GM19043 (cell line): ENCODE results near the gene LCAT.
A peak's percentile ranks its signal among the peaks of the same experiment; 100 is the strongest.
"Not testable (repeated sequence)": the region's sequence is repeated elsewhere in the genome, so short reads cannot be mapped to it uniquely, and the experiment has no call there.

ENCODE experiments used
- ATAC-seq: cut with Tn5 transposase; IDR thresholded peaks from one replicate; pipeline ENCODE4 v1.9.1; 2021; ENCODE audit warnings: low read depth; ENCODE audit not compliant: unreplicated experiment

LCAT gene

GRCh38 chr16:67915831-67916723 is 27.8 kb downstream of the LCAT start:
- ATAC-seq, result no peak

DNA sequence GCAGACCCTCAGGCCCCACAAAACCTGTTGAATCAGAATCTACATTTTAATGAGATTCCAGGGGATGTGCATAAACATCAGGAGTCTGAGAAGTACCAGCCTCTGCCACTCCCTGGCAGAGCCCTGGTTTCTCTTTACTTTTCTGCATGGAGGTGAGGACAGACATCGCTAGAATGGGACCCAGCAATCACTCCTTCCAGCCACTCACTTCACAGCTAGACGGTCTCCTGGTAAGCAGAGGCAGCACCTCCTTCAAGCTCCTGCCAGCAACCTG is 28.5 kb downstream of the LCAT start:
- not testable (repeated sequence) for ATAC-seq

GRCh38 chr16:67914758-67915495 is 29.0 kb downstream of the LCAT start:
- no peak for ATAC-seq

DNA sequence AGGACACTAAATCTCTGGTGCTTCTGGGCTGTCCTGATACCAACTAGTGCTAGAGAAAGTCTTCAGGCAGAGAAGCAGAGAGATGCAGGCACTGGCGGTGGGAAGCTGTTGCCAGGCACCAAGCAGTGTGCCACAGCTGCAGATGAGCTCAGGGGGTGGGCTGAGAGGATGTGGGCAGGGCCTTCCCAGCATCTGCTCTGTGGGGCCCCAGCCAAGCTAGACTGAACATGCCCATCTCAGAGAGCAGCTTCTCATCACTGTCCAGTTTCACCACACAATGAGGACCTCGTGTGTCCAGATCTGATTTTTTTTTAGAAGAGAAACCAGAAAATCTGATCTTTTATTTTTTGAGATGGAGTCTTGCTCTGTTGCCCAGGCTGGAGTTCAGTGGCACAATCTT is 33.8 kb downstream of the LCAT start:
- no peak for ATAC-seq

DNA sequence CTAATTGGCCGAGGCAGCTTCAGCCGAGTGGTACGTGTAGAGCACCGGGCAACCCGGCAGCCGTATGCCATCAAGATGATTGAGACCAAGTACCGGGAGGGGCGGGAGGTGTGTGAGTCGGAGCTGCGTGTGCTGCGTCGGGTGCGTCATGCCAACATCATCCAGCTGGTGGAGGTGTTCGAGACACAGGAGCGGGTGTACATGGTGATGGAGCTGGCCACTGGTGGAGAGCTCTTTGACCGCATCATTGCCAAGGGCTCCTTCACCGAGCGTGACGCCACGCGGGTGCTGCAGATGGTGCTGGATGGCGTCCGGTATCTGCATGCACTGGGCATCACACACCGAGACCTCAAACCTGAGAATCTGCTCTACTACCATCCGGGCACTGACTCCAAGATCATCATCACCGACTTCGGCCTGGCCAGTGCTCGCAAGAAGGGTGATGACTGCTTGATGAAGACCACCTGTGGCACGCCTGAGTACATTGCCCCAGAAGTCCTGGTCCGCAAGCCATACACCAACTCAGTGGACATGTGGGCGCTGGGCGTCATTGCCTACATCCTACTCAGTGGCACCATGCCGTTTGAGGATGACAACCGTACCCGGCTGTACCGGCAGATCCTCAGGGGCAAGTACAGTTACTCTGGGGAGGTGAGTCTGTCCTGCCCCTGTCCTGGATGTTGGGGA is 34.7 kb downstream of the LCAT start:
- no peak for ATAC-seq

DNA sequence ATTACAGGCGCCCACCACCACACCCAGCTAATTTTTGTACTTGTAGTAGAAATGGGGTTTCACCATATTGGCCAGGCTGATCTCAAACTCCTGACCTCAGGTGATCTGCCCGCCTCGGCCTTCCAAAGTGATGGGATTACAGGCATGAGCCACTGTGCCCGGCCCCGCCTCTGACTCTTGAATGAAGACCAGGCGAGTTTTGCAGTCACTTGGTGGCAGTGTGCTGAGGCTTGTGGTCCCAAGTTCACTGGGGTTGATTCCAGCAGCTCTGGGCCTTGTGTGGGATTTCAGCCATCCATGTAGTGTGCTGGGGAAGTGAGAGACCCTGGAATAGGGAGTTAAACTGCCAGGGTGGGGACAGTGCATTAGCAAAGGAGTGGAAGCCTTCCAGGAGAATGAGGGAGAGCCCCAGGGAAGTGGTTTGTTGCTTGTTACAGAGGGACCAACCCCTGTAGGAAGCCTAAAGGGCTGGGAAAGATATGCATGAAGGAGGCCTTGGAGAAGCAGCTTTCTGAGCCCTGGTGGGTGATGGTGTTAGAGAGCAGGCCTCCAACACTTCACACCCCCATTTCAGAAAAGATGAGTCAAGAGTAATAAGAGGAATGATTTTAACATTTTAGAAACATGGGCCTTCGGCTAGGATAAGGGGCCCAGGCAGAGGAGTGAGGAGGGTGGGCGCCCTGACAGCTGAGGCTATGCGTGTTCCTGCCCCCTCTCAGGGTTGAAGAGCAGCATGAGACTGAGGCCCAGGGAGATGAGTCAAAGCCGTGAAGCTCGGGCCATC is 36.3 kb downstream of the LCAT start:
- no peak for ATAC-seq

DNA sequence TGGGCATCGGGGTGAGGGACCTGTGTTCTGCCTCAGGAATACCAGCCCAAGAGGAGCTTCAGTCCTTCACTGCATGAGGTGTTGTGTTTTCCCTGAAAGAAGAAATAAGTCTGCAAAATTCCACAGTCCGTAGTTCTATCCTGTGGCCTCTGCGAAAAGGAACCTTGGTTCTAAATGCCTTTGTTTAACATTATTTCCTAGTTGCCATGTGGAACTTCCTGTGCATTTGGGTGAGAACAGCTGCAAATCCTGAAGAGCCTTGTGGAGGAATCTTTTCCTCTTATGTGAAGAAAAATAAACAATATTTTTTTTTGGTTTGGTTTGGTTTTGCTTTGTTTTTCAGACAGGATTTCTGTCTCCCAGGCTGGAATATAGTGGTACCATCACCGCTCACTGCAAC is 41.1 kb downstream of the LCAT start:
- no peak for ATAC-seq

- no peak for ATAC-seq
Observed at GRCh38 chr16:67901734-67902133, 42.2 kb downstream of the LCAT start.

- ATAC-seq, result no peak
Observed at GRCh38 chr16:67897231-67897630, 46.7 kb downstream of the LCAT start.

DNA sequence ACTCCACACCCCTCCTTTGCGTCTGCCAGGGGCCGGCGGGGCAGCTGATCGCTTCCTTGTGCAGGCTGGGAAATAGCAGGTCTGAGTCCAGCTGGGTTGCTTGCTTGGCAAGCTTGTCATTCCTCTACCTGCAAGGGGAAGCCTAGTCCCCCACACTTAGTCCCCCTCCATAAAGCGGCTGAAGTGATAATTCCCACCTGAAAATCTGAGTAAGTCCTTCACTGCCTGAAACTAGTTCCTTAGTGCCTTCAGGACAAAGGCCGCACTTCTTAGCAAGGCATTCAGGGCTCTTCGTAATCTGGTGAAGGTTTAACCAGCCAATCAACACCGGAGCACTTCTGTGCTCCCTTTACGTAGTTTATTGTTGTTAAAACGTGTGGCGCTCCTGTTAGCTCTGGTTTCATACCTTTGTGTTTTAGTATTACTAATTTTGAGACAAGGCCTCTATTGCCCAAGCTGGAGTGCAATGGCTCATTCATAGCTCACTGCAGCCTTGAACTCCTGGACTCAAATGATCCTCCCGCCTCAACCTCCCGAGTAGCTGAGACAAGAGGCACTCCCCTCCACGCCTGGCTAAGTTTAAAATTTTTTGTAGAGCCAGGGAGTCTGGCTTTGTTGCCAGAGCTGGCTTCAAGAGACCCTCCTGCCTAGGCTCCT is 50.0 kb downstream of the LCAT start:
- ATAC-seq, result no peak

DNA sequence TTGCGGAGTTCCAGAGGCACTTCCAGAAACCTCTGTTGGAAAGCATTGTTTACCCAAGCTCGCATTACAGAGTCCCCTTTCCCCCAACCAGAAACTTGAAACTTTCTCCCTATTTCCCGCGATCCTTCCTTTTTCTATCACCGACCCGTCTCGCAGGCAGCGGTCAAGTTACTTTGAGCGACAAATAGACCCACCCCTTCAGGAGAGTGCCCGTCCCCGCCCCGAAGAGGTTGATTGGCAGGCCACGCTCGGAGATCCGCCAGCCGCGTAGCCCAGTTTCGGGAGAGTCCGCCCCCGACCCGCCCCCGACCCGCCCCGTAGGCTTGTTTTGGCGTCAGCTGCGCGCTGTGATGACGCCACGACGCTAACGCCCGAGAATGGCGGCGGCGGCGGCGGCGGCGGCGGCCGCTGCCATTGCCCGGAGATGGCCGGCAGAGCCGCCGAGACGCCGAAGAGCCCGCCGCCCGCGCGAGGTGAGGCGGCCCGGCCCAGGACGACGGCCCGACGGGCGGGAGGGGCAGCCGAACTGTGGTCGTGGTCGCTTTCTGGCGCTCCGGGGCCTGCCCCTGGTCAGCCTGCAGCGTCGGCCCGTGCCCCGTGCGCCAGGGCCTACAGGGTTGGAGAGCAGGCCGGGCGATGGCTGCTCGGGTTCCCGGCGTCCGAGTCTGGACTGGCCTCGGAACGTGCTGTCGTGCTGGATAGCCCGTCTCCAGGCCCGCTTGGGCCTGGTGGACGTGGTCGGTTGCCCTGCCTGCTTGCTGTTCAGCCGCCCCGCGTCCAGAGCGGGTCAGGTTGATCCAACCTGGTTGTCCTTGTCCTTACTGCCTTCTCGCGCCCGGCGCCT is 50.8 kb downstream of the LCAT start, which contains the start of gene PSKH1:
TSS of gene PSKH1 (plus strand) at position 356 of the 844 bp plus-strand sequence. CDS start 15,496 bp downstream, outside the sequence.
- peak; percentile 96 for ATAC-seq

GRCh38 chr16:67892375-67892774 is 51.5 kb downstream of the LCAT start:
- no peak for ATAC-seq
